HepG2 (cell line): ENCODE measurements around the gene SQSTM1. TPM values are rescaled to one million over a fixed set of nuclear protein-coding genes. Genes with fewer than 3 reads are reported as not detected.

Experiments
- AKNA ChIP-seq: sonication (generic); formaldehyde crosslinking; IDR thresholded peaks from 2 replicates; pipeline ENCODE4 v1.4.0; 2020; ENCODE audit warnings: missing genetic modification reagents, borderline replicate concordance
- BCL3 ChIP-seq: sonication (generic); formaldehyde crosslinking; IDR thresholded peaks from 2 replicates; pipeline ENCODE4 v1.5.1; 2020; ENCODE audit warnings: mild to moderate bottlenecking, missing genetic modification reagents, moderate library complexity
- DMAP1 ChIP-seq: IDR thresholded peaks from 2 replicates; pipeline ENCODE4 v1.6.1; 2016
- DPF2 ChIP-seq: sonication (generic); formaldehyde crosslinking; IDR thresholded peaks from 2 replicates; pipeline ENCODE4 v1.4.0; 2020; ENCODE audit warnings: mild to moderate bottlenecking, low read depth, missing genetic modification reagents, borderline replicate concordance
- HNRNPK ChIP-seq: fragments of 200-400 bp; formaldehyde crosslinking; IDR thresholded peaks from 2 replicates; pipeline ENCODE4 v1.6.1; 2018; ENCODE audit warnings: low read length, low read depth, moderate library complexity, mild to moderate bottlenecking; ENCODE audit not compliant: poor library complexity, severe bottlenecking
- IRF1 ChIP-seq: sonication (generic); formaldehyde crosslinking; IDR thresholded peaks from 2 replicates; pipeline ENCODE4 v1.4.0; 2020; ENCODE audit warnings: low read depth, mild to moderate bottlenecking, missing genetic modification reagents
- KDM4B ChIP-seq: sonication (generic); formaldehyde crosslinking; IDR thresholded peaks from 2 replicates; pipeline ENCODE4 v1.4.0; 2020; ENCODE audit warnings: missing genetic modification reagents
- KLF12 ChIP-seq: sonication (generic); formaldehyde crosslinking; IDR thresholded peaks from 2 replicates; pipeline ENCODE4 v1.4.0; 2020; ENCODE audit warnings: missing genetic modification reagents, borderline replicate concordance
- MED13 ChIP-seq: sonication (generic); formaldehyde crosslinking; IDR thresholded peaks from 2 replicates; pipeline ENCODE4 v1.5.0; 2020; ENCODE audit warnings: missing genetic modification reagents
- NAIF1 ChIP-seq: sonication (generic); formaldehyde crosslinking; IDR thresholded peaks from 2 replicates; pipeline ENCODE4 v1.5.0; 2020; ENCODE audit warnings: mild to moderate bottlenecking, missing genetic modification reagents, borderline replicate concordance
- NCOR1 ChIP-seq: fragments of 200-600 bp; sonication (generic); IDR thresholded peaks from 2 replicates; pipeline ENCODE4 v1.7.0; 2017; ENCODE audit warnings: antibody characterized with exemption, low read length, borderline replicate concordance
- PBX2 ChIP-seq: IDR thresholded peaks from 2 replicates; pipeline ENCODE4 v1.6.1; 2016; ENCODE audit warnings: control low read depth
- PTBP1 ChIP-seq: fragments of 200-400 bp; formaldehyde crosslinking; IDR thresholded peaks from 2 replicates; pipeline ENCODE4 v1.6.1; 2018; ENCODE audit warnings: low read length, low read depth; ENCODE audit not compliant: poor library complexity, severe bottlenecking
- RNF2 ChIP-seq: fragments of 450-650 bp; conservative IDR thresholded peaks from 2 replicates; pipeline ENCODE4 v1.6.1; 2016; ENCODE audit warnings: low read depth
- SAP130 ChIP-seq: IDR thresholded peaks from 2 replicates; pipeline ENCODE4 v1.6.1; 2016; ENCODE audit warnings: low read depth
- SMYD3 ChIP-seq: sonication (generic); formaldehyde crosslinking; IDR thresholded peaks from 2 replicates; pipeline ENCODE4 v1.8.1; 2023; ENCODE audit warnings: mild to moderate bottlenecking, missing genetic modification reagents
- SP1 ChIP-seq, 2 experiments: fragments of 450-650 bp in 1 of 2; sonication (generic) in 1 of 2; formaldehyde crosslinking in 1 of 2; IDR thresholded peaks; 2 replicates each; pipeline versions ENCODE4 v1.4.0 to v1.6.1; 2016 to 2020; ENCODE audit warnings: missing genetic modification reagents in 1 of 2
- SP140L ChIP-seq: sonication (generic); formaldehyde crosslinking; IDR thresholded peaks from 2 replicates; pipeline ENCODE4 v1.4.0; 2020; ENCODE audit warnings: missing genetic modification reagents, borderline replicate concordance
- ZBTB1 ChIP-seq: sonication (generic); formaldehyde crosslinking; IDR thresholded peaks from 2 replicates; pipeline ENCODE4 v1.4.0; 2020; ENCODE audit warnings: missing genetic modification reagents, borderline replicate concordance
- ZNF138 ChIP-seq: sonication (generic); formaldehyde crosslinking; IDR thresholded peaks from 2 replicates; pipeline ENCODE4 v1.5.0; 2020; ENCODE audit warnings: mild to moderate bottlenecking, low read depth, missing genetic modification reagents
- ZNF441 ChIP-seq: sonication (generic); formaldehyde crosslinking; IDR thresholded peaks from 2 replicates; pipeline ENCODE4 v1.7.0; 2021; ENCODE audit warnings: missing genetic modification reagents, borderline replicate concordance
- ZSCAN25 ChIP-seq: sonication (generic); formaldehyde crosslinking; IDR thresholded peaks from 2 replicates; pipeline ENCODE4 v1.8.0; 2022; ENCODE audit warnings: mild to moderate bottlenecking, missing genetic modification reagents
- polyA plus RNA-seq, 8 experiments: library from polyadenylated mRNA; depleted of rRNA in 3 of 8; stranded (reverse) in 7 of 8; unstranded in 1 of 8; fragments of >200 nt; fragmentation: Illumina TruSeq in 4 of 8; extraction: Trizol in 4 of 8; gene quantifications; 2 replicates each; pipeline versions ENCODE4 v1.2.1 to v1.2.3, GENCODE V29; 2011 to 2016; ENCODE audit warnings: low read depth in 4 of 8, missing spikeins in 1 of 8, mixed read lengths in 1 of 8; ENCODE audit not compliant: insufficient read depth in 1 of 8
- total RNA-seq, 5 experiments: library from RNA; depleted of rRNA; stranded (reverse); fragments of >200 nt; fragmentation: Illumina TruSeq; extraction: Trizol; gene quantifications; 2 replicates each; pipeline ENCODE4 v1.2.3, GENCODE V29; 2016; ENCODE audit warnings: low read depth in 1 of 5

The SQSTM1 gene
- total and polyA plus RNA-seq, 2 of the 13 experiments (the other 11 are each of a cell fraction or from before 2014, with no cell fraction given): 90.9 to 160 TPM

GRCh38 chr5:179820483-179821297 lies at the start of gene SQSTM1 (continued):
- TF ChIP-seq DMAP1 (CRISPR knock-in tag): peak; percentile 71
- no peak for TF ChIP-seq KLF12 (CRISPR knock-in tag)
- TF ChIP-seq RNF2: no peak
- TF ChIP-seq SAP130 (CRISPR knock-in tag): peak; percentile 74
- TF ChIP-seq PTBP1: no peak
- no peak for TF ChIP-seq SP140L (CRISPR knock-in tag)
- TF ChIP-seq HNRNPK: peak; percentile 81
- TF ChIP-seq NAIF1 (CRISPR knock-in tag): no peak
- no peak for TF ChIP-seq IRF1 (CRISPR knock-in tag)
- TF ChIP-seq ZNF441 (CRISPR knock-in tag): peak; percentile 61; the same call in 1 of the 2 replicates
- TF ChIP-seq ZBTB1 (CRISPR knock-in tag): no peak
- TF ChIP-seq NCOR1: 0 out of 2 replicates have a peak, but pooled peaks have one; percentile 28
- peak; percentile 60; the same call in 1 of the 2 replicates for TF ChIP-seq KDM4B
- no peak for TF ChIP-seq DPF2 (CRISPR knock-in tag)
- peak; percentile 98 for TF ChIP-seq ZSCAN25 (CRISPR knock-in tag)
- TF ChIP-seq SP1 (IDR thresholded peaks at IDR 0.05): no peak
- peak; percentile 60 for TF ChIP-seq SP1 (CRISPR knock-in tag; IDR thresholded peaks at IDR 0.05)
- TF ChIP-seq BCL3 (CRISPR knock-in tag): peak; percentile 20
- no peak for TF ChIP-seq PBX2 (CRISPR knock-in tag)
- TF ChIP-seq SMYD3 (CRISPR knock-in tag): no peak
- TF ChIP-seq ZNF138 (CRISPR knock-in tag): peak; percentile 87; the same call in 1 of the 2 replicates
- 0 out of 2 replicates have a peak, but pooled peaks have one; percentile 26 for TF ChIP-seq MED13 (CRISPR knock-in tag)
- no peak for TF ChIP-seq AKNA (CRISPR knock-in tag)
